ENCODE measurements around the gene ETV1.

- TF ChIP-seq POLR2A (IDR thresholded peaks at IDR 0.05), result no peak
- TF ChIP-seq, protein P1, sequence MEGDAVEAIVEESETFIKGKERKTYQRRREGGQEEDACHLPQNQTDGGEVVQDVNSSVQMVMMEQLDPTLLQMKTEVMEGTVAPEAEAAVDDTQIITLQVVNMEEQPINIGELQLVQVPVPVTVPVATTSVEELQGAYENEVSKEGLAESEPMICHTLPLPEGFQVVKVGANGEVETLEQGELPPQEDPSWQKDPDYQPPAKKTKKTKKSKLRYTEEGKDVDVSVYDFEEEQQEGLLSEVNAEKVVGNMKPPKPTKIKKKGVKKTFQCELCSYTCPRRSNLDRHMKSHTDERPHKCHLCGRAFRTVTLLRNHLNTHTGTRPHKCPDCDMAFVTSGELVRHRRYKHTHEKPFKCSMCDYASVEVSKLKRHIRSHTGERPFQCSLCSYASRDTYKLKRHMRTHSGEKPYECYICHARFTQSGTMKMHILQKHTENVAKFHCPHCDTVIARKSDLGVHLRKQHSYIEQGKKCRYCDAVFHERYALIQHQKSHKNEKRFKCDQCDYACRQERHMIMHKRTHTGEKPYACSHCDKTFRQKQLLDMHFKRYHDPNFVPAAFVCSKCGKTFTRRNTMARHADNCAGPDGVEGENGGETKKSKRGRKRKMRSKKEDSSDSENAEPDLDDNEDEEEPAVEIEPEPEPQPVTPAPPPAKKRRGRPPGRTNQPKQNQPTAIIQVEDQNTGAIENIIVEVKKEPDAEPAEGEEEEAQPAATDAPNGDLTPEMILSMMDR (IDR thresholded peaks at IDR 0.05), result no peak
- no peak for TF ChIP-seq POLR2AphosphoS5 (IDR thresholded peaks at IDR 0.05; ENCODE audit: insufficient read depth in 1 of 2, low read depth in 1 of 2)
These were observed 94.5 kb downstream of the ETV1 start for GRCh38 chr7:13894954-13895353.
